NCI-H2196 (cell line): ENCODE data around the gene PAX8.
A peak's percentile ranks its signal among the peaks of the same experiment; 100 is the strongest.

Source experiments
- DNase-seq: peaks from one replicate; lab custom pipeline; 2025; ENCODE audit not compliant: unreplicated experiment; lab: John Stamatoyannopoulos, UW

PAX8 gene

DNA sequence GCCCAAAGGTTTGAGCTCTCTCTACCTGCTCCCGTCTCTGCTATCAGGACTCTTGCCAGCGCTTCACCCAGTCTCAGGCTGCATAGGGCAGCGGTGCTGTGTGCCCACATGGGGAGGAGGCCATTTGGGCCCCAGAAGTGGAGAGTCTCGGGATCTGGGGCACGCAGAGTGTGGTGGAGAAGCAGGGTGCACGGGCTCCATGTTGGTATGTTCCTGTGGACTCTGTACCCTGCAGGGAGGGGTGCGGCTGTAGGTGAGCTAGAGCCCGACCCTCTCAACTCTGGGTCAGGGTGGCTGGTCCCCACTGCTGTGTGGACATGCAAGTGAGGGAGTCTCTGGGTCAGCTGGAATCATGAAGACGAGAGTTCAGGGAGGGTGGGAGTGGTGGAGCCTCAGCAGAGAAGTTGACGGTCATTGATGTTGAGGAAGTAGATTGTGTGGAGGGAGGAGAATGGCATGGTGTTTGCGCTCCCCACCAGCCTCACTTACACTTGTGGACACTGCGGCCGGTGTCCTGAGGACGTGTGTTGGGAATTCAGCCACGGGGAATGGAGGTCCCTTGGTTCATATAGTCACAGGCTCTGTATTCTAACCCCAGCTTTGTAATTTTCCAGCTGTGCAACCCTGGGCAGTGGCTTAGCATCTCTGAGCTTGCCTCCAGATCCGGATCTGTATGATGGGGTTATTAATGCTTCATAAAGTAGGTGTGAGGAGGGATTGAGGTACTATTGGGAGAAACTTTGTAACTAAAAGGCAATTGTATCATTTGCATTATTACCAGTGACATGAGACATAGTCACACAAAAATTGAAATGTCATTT, 105.8 kb downstream of the PAX8 start:
- DNase-seq = no peak

DNA sequence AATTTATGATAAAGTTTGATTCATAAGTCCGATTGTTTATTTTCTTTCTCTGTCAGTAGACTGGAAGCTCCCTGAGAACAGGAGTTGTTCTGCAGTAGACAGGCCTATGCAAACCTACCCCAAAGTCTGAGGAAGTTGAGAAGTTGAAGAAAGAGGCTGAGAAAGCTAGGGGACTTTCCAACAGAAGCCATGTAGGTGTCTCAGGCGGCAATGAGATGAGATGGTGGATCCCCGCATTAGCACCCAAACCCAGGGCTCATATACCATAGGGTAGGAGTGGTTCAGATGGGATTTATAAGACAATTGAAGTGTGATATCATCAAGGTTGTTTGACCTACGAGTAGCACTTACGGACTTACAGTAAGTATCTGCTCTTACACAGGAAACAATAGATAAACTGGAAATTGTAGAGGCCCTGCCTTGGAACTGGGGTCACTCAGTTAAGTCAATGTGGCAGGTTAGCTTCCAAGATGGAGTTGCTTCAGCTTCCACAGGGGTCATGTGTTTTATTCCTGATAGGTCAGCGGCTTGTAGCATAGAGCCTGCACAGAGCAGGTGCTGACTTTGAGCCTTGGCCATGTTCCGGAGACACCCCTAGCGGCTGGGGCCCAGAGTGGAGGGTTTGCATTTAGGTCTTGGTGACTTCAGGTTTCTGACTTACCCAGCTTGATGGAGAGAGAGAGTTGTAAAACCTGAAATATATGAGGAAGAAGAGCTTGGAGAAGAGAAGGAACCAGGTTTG, 107.2 kb downstream of the PAX8 start:
- no peak for DNase-seq

DNA sequence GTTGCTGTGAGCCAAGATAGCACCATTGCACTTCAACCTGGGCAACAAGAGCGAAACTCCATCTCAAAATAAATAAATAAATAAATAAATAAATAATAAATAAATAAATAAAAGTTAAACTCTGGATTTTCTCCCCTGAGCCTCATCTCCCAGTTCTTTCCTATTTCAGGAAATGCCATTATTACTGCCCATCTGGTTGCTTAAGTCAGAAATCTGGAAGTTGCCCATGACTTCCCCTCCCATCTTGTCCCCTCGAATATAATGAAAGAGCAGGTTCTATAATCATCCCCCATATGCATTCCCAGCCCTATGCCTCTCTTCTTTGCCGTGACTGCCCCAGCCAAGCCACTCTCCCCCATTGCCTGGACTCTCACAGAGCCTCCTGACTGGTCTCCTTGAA, 109.1 kb downstream of the PAX8 start:
- no peak for DNase-seq

DNA sequence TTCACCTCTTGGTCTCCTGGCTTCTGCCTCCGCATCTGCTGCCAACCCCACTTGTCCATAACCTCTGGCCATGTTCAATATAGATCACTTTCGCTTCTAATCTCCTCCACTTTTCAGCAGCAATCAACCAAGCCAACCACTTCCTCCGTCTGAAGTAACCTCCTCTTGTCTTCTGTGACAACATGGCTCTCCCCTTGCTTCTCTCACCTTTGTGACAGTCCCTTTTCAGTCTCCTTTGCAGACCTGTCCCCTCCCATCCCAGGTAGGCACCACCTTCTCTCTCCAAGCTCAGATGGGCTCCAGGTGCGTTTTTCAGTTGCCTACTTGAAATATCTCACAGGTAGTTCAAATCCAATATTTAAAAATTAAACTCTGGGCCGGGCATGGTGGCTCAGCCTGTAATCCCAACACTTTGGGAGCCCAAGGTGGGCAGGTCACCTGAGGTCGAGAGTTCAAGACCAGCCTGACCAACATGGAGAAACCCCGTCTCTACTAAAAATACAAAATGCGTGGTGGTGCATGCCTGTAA, 109.7 kb downstream of the PAX8 start:
- DNase-seq = no peak

DNA sequence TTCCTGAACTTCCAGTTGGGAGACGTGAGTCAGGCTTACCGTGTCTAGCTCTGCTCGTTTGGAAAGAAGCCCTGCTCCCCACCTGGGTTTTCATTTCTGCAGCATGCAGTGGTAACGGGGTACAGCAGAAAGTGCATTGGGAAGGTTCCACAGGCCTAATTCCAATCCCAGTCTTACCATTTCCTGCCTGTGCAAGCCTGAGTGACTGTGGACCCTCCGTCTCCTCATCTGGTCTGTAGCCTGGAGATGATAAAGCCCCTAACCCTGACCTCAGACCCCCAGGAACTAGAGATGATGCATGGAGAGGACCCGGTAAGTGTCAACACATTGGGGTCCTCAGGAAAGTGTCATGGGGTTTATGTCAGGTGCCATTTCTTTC, 110.8 kb downstream of the PAX8 start:
- DNase-seq = no peak

DNA sequence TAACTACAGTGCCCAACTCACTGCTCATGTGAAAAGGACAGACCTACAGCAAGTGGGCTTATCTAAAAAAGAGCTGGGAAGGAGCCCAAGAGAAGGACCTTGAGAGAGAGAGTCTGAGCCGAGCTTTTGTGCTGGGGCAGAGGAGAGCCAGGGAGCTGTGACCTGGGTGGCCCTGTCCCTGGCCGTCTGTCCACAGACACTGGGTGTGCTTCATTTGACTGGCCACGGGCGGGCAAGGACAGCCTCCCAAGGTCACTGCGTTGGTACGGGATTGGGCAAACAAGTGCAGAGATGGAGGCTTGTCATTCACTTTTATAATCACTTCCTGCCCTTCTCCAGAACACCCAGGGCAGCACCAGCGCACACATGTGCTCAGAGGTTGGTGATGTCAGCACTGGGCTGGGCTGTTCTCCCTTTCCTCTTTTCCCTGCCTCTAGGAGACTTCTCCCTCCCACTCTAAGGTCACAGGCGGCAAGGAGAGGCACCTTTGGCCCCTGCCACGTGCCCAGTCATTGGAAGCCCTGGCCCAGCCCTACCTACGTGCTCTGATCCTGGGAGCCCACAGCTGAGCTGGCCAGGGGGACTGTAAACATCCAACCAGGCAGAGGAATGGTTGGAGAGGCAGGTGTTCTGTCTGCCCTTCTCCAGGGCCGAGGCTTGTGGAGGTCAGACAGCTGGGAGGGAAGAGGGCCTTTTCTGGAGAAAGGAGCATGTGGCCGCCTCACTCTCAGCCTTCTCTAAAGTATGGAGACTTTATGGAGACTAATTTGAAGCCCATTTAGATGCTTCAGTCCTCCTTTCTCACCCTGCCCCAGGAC, 111.4 kb downstream of the PAX8 start:
- peak; percentile 81 for DNase-seq

DNA sequence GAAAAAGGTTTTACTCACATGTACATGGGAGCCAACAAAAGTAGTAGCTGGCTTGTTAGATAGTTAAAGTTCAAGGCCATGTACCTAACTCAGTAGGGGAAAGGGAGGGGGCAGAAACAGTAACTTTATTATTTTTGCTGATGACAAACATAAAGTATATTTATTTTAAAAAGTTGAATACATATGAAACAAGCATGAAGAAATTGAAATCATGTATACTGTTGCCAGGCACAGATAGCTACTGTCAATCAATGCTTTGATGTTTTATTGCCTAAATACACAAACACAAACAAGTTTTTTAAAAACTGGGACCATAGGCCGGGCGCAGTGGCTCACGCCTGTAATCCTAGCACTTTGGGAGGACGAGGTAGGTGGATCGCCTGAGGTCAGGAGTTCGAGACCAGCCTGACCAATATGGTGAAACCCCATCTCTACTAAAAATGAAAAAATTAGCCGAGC, 112.5 kb downstream of the PAX8 start:
- DNase-seq = no peak
